ENCODE data around the gene TRPC4.
"Not testable (repeated sequence)": the region's sequence is repeated elsewhere in the genome, so short reads cannot be mapped to it uniquely, and the experiment has no call there.

TRPC4 gene

GRCh38 chr13:37615276-37615675 is 254.3 kb downstream of the TRPC4 start:
- no peak for FAIRE-seq

GRCh38 chr13:37613638-37614037 is 255.9 kb downstream of the TRPC4 start:
- no peak for FAIRE-seq
- no peak for DNase-seq (ENCODE audit: insufficient read length, low spot score)

More at GRCh38 chr13:37615276-37615675, 254.3 kb downstream of the TRPC4 start:
- no peak for DNase-seq (ENCODE audit: insufficient read length, low spot score)

DNA sequence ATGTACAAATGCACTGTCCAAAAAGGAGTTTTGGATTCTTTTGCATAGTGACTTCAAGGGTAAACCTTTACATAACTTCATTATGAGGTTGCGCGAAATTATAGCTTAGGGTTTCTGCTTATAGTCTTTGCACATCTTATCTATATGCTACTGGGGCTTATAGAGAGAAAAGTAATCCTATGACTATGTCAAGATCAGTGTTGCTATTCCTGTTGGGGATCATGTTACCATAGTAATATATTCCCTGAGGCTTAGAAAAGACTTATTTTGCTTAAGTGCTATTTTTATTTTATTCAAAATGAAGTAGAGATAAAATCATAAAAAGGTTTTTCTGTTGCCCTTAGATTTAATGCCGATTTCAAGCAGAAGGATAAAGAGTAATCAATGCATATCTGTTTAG is 256.3 kb downstream of the TRPC4 start:
- DNase-seq (ENCODE audit: insufficient read length, low spot score) (no peak), FAIRE-seq (no peak)

- DNase-seq (ENCODE audit: insufficient read length, low spot score) (no peak), FAIRE-seq (no peak)
Measured at GRCh38 chr13:37608750-37609339, 260.7 kb downstream of the TRPC4 start.

- DNase-seq (ENCODE audit: insufficient read length, low spot score) (no peak), FAIRE-seq (no peak)
Measured at GRCh38 chr13:37602733-37603381, 266.7 kb downstream of the TRPC4 start.

DNA sequence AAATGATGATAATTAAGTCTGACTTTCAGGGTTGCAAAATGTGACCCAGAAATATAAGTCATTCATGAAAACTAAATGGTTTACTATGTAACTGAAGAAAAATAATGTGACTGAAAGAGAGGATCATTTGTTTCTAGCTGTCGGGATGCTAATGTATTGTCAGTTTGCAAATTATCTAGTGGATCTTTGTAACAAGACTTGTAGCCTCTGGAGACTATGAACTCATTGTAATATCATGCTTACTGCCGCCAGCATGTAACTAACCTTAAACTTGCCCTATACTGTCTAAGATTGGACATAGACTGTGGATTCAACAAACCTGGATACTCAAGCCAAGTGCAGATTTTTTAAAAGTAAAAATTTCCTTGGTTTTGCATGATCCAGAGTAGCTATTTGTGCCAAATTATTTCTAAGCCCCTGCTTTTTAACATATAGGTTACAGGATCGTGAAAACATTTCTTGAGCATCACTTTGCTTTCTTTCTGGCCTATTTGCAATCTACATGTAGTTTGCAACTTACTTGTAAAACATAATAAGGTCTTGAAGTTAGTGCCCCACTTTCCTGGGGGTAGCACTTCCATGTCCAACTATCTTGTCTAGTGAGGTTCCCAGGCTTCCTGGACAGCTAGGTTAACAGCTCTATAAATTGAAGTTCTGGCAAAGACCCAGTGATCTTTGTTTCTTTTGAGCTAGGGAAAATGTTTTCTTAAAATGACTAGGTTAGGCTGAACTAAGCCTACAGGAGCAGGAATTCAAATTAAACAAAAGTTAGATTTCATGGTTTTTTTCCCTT is 267.7 kb downstream of the TRPC4 start:
- DNase-seq (ENCODE audit: insufficient read length, low spot score) (no peak), FAIRE-seq (no peak)

- FAIRE-seq (no peak), DNase-seq (ENCODE audit: insufficient read length, low spot score) (no peak)
Measured at GRCh38 chr13:37599519-37599918, 270.1 kb downstream of the TRPC4 start.

- no peak for DNase-seq (ENCODE audit: insufficient read length, low spot score)
- FAIRE-seq, result no peak
Measured at GRCh38 chr13:37598597-37598996, 271.0 kb downstream of the TRPC4 start, which contains the start of gene POSTN. Gene POSTN (minus strand): TSS chr13:37598768. CDS start chr13:37598726, 42 bp downstream.

GRCh38 chr13:37597477-37598025 is 272.0 kb downstream of the TRPC4 start:
- FAIRE-seq, result no peak
- DNase-seq (ENCODE audit: insufficient read length, low spot score), result no peak

DNA sequence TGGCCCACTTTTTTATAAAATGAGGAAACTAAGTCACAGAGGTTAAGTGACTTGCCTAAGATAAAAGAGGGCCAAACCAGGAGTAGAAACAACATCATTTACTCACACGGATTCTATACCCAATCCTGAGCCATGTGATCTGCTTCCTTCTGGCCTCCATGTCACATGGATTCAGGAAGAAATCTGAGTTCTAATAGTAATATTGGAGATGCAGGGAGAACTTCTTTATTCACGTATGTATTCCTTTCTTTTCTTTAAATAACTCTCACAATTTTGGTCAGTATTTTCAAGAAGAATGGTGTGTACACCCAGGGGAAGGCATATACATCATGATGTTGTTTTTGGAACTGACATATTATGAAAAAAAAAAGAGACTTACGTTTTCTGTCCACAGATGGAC is 272.8 kb downstream of the TRPC4 start:
- FAIRE-seq, result no peak

DNA sequence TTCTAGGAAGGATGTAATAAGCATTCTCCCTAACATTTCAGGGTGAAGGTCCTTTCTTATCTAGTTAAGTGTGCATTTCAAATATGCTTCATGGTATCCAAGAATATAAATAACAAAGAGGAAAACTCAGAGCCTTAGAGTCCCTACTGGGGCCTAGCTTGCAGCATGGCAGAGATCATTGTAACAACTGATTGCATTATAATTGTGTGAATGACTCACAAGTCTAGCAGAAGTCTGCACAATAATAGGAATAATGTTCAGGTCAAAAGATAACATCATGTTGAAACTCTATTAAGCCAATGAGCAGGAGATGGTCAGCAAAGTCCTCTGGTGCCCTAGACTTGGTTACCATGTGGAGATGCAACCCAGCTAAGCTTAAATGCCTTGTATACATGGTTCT is 274.4 kb downstream of the TRPC4 start:
- FAIRE-seq, result no peak

More for the DNA sequence above, 272.8 kb downstream of the TRPC4 start:
- DNase-seq (ENCODE audit: insufficient read length, low spot score), result no peak

GRCh38 chr13:37594550-37594949 is 275.0 kb downstream of the TRPC4 start:
- FAIRE-seq (no peak), DNase-seq (ENCODE audit: insufficient read length, low spot score) (no peak)

More for the DNA sequence above, 274.4 kb downstream of the TRPC4 start:
- no peak for DNase-seq (ENCODE audit: insufficient read length, low spot score)

DNA sequence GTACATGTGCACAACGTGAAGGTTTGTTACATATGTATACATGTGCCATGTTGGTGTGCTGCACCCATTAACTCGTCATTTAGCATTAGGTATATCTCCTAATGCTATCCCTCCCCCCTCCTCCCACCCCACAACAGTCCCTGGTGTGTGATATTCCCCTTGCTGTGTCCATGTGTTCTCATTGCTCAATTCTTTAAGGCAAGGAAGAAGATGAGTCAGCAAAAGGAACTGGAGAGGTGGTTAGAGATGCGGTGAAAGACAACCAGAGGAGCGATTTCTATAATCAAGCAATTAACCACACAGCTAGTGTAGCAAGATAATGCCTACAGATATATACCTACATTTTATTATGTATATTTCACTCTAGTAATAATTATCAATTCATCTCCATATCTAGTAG is 280.2 kb downstream of the TRPC4 start:
- DNase-seq (ENCODE audit: insufficient read length, low spot score); FAIRE-seq: not testable (repeated sequence)

DNA sequence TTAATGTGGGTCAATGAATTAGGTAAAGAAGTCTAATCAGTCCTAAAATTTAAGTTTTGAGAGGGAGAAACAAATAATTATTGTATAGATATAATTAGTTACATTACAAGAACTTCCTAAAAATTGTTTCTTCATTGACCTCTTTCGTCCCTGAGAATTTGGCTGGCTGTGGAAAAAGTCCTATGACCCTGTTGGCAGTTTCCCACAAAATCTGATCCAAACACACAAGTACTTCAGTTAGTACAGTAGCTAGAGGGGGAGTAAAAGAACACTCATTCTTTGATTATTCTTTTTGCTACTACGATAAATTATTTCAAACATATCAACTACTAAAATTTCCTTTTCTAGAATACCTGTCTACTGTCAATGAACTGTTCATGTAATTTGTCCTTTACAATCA is 282.3 kb downstream of the TRPC4 start:
- no peak for DNase-seq (ENCODE audit: insufficient read length, low spot score)
- FAIRE-seq, result no peak

Data from GM19239 (cell line).